HepG2 (cell line): ENCODE measurements around the gene CIROP. TPM values are rescaled to one million over a fixed set of nuclear protein-coding genes. Genes with fewer than 3 reads are reported as not detected.

Experiments
- ATAD3A ChIP-seq: sonication (generic); formaldehyde crosslinking; IDR thresholded peaks from 2 replicates; pipeline ENCODE4 v1.4.0; 2020; ENCODE audit warnings: missing genetic modification reagents
- CBFB ChIP-seq: sonication (generic); formaldehyde crosslinking; IDR thresholded peaks from 2 replicates; pipeline ENCODE4 v1.4.0; 2020; ENCODE audit warnings: missing genetic modification reagents
- DMAP1 ChIP-seq: IDR thresholded peaks from 2 replicates; pipeline ENCODE4 v1.6.1; 2016
- ELF1 ChIP-seq: sonication (generic); formaldehyde crosslinking; IDR thresholded peaks from 2 replicates; pipeline ENCODE4 v1.4.0; 2020; ENCODE audit warnings: missing genetic modification reagents
- SATB2 ChIP-seq: sonication (generic); formaldehyde crosslinking; IDR thresholded peaks from 2 replicates; pipeline ENCODE4 v1.5.0; 2020; ENCODE audit warnings: missing genetic modification reagents
- ZBTB14 ChIP-seq: sonication (generic); formaldehyde crosslinking; IDR thresholded peaks from 2 replicates; pipeline ENCODE4 v1.4.0; 2020; ENCODE audit warnings: missing genetic modification reagents
- ZFP90 ChIP-seq: sonication (generic); formaldehyde crosslinking; IDR thresholded peaks from 2 replicates; pipeline ENCODE4 v1.8.0; 2022; ENCODE audit warnings: missing genetic modification reagents, mild to moderate bottlenecking, inconsistent platforms, borderline replicate concordance
- ZNF232 ChIP-seq: sonication (generic); formaldehyde crosslinking; IDR thresholded peaks from 2 replicates; pipeline ENCODE4 v1.4.0; 2020; ENCODE audit warnings: missing genetic modification reagents, borderline replicate concordance
- ZNF496 ChIP-seq: sonication (generic); formaldehyde crosslinking; IDR thresholded peaks from 2 replicates; pipeline ENCODE4 v1.8.1; 2023; ENCODE audit warnings: mild to moderate bottlenecking, moderate library complexity, missing genetic modification reagents; ENCODE audit not compliant: insufficient replicate concordance
- ZNF577 ChIP-seq: sonication (generic); formaldehyde crosslinking; IDR thresholded peaks from 2 replicates; pipeline ENCODE4 v1.4.0; 2020; ENCODE audit warnings: mild to moderate bottlenecking, low read depth, missing genetic modification reagents, borderline replicate concordance
- ZNF780A ChIP-seq: sonication (generic); formaldehyde crosslinking; IDR thresholded peaks from 2 replicates; pipeline ENCODE4 v1.8.0; 2022; ENCODE audit warnings: mild to moderate bottlenecking, missing genetic modification reagents, moderate library complexity
- ZSCAN9 ChIP-seq: IDR thresholded peaks from 2 replicates; pipeline ENCODE4 v1.6.1; 2016; ENCODE audit warnings: borderline replicate concordance
- polyA plus RNA-seq, 8 experiments: library from polyadenylated mRNA; depleted of rRNA in 3 of 8; stranded (reverse) in 7 of 8; unstranded in 1 of 8; fragments of >200 nt; fragmentation: Illumina TruSeq in 4 of 8; extraction: Trizol in 4 of 8; gene quantifications; 2 replicates each; pipeline versions ENCODE4 v1.2.1 to v1.2.3, GENCODE V29; 2011 to 2016; ENCODE audit warnings: low read depth in 4 of 8, missing spikeins in 1 of 8, mixed read lengths in 1 of 8; ENCODE audit not compliant: insufficient read depth in 1 of 8
- total RNA-seq, 5 experiments: library from RNA; depleted of rRNA; stranded (reverse); fragments of >200 nt; fragmentation: Illumina TruSeq; extraction: Trizol; gene quantifications; 2 replicates each; pipeline ENCODE4 v1.2.3, GENCODE V29; 2016; ENCODE audit warnings: low read depth in 1 of 5
- TF ChIP-seq, protein P1 (sequence below): sonication (generic); formaldehyde crosslinking; IDR thresholded peaks from 2 replicates; pipeline ENCODE4 v1.4.0; 2020; ENCODE audit warnings: missing genetic modification reagents
- TF ChIP-seq, protein P2 (sequence below): sonication (generic); formaldehyde crosslinking; IDR thresholded peaks from 2 replicates; pipeline ENCODE4 v1.9.0; 2021; ENCODE audit warnings: missing genetic modification reagents, borderline replicate concordance
- TF ChIP-seq, protein P3 (sequence below): sonication (generic); formaldehyde crosslinking; IDR thresholded peaks from 2 replicates; pipeline ENCODE4 v1.5.0; 2020; ENCODE audit warnings: mild to moderate bottlenecking, missing genetic modification reagents
- TF ChIP-seq, protein P4 (sequence below): sonication (generic); formaldehyde crosslinking; IDR thresholded peaks from 2 replicates; pipeline ENCODE4 v1.4.0; 2020; ENCODE audit warnings: missing genetic modification reagents
- TF ChIP-seq, protein P5 (sequence below): sonication (generic); formaldehyde crosslinking; IDR thresholded peaks from 2 replicates; pipeline ENCODE4 v1.4.0; 2020; ENCODE audit warnings: missing genetic modification reagents

The CIROP gene
- total and polyA plus RNA-seq, 2 of the 13 experiments (the other 11 are each of a cell fraction or from before 2014, with no cell fraction given), result 0.07 TPM; not detected in 1

DNA sequence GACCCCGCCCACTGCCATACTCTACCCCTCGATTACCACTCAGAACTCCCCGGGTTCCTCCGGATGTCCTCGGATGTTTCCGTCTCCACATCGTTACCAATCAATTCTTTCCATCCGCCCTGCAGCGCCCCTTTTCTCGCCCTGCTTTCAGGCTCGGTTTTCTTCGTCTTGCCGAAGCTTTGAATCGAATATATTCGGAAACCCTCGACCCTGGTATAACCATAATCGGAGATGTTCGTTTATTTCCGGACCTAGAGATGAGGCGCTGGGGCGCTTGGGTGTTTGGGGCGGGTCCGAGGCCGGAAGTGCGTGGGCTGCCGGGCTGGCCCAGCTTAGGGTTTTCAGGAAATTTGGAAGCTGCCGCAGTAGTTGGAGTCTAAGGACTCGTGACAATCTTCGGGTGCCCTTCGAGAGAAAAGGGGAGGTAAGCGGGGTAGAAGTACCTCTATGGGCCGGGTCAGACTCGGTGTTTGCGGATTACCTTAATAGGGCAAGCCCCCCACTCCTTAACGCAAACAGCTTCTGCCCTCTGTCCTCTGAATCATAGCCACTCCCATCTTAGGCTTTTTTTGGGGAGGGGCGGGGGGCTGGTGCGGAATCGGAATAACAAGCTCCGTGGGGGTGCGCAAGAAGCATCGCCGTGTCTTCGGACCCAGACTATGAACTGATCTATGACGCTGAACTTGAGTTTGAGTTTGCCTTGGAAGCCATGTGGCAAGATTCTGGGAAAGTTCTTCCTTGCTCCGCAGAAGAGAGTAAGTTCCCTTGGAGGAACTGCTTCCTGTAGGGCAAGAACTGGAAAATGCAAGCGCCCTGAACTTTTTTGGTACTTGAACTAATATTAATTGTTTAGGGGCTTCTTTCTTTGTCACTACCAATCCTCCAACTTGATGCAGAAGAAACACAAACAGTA, 9.3 kb downstream of the CIROP start, which contains the start of gene C14orf119 (continued):
- TF ChIP-seq, protein P1, sequence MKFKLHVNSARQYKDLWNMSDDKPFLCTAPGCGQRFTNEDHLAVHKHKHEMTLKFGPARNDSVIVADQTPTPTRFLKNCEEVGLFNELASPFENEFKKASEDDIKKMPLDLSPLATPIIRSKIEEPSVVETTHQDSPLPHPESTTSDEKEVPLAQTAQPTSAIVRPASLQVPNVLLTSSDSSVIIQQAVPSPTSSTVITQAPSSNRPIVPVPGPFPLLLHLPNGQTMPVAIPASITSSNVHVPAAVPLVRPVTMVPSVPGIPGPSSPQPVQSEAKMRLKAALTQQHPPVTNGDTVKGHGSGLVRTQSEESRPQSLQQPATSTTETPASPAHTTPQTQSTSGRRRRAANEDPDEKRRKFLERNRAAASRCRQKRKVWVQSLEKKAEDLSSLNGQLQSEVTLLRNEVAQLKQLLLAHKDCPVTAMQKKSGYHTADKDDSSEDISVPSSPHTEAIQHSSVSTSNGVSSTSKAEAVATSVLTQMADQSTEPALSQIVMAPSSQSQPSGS, result no peak; the same call in 1 of the 2 replicates
- TF ChIP-seq CBFB (no peak), ZNF780A (CRISPR knock-in tag) (no peak), ZBTB14 (no peak), ELF1 (peak; percentile 97), ZNF577 (CRISPR knock-in tag) (no peak), ATAD3A (CRISPR knock-in tag) (peak; percentile 80; the same call in 1 of the 2 replicates), ZNF496 (CRISPR knock-in tag) (no peak), SATB2 (CRISPR knock-in tag) (no peak), ZFP90 (no peak; the same call in none of the 2 replicates), DMAP1 (CRISPR knock-in tag) (no peak; the same call in none of the 2 replicates), ZSCAN9 (CRISPR knock-in tag) (no peak; the same call in 1 of the 2 replicates), ZNF232 (CRISPR knock-in tag) (peak; percentile 82)
- TF ChIP-seq, protein P2, sequence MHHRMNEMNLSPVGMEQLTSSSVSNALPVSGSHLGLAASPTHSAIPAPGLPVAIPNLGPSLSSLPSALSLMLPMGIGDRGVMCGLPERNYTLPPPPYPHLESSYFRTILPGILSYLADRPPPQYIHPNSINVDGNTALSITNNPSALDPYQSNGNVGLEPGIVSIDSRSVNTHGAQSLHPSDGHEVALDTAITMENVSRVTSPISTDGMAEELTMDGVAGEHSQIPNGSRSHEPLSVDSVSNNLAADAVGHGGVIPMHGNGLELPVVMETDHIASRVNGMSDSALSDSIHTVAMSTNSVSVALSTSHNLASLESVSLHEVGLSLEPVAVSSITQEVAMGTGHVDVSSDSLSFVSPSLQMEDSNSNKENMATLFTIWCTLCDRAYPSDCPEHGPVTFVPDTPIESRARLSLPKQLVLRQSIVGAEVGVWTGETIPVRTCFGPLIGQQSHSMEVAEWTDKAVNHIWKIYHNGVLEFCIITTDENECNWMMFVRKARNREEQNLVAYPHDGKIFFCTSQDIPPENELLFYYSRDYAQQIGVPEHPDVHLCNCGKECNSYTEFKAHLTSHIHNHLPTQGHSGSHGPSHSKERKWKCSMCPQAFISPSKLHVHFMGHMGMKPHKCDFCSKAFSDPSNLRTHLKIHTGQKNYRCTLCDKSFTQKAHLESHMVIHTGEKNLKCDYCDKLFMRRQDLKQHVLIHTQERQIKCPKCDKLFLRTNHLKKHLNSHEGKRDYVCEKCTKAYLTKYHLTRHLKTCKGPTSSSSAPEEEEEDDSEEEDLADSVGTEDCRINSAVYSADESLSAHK (CRISPR knock-in tag), result peak; percentile 39; the same call in 1 of the 2 replicates
- TF ChIP-seq, protein P3, sequence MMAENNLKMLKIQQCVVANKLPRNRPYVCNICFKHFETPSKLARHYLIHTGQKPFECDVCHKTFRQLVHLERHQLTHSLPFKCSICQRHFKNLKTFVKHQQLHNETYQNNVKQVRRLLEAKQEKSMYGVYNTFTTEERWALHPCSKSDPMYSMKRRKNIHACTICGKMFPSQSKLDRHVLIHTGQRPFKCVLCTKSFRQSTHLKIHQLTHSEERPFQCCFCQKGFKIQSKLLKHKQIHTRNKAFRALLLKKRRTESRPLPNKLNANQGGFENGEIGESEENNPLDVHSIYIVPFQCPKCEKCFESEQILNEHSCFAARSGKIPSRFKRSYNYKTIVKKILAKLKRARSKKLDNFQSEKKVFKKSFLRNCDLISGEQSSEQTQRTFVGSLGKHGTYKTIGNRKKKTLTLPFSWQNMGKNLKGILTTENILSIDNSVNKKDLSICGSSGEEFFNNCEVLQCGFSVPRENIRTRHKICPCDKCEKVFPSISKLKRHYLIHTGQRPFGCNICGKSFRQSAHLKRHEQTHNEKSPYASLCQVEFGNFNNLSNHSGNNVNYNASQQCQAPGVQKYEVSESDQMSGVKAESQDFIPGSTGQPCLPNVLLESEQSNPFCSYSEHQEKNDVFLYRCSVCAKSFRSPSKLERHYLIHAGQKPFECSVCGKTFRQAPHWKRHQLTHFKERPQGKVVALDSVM (CRISPR knock-in tag), result no peak
- TF ChIP-seq, protein P4, sequence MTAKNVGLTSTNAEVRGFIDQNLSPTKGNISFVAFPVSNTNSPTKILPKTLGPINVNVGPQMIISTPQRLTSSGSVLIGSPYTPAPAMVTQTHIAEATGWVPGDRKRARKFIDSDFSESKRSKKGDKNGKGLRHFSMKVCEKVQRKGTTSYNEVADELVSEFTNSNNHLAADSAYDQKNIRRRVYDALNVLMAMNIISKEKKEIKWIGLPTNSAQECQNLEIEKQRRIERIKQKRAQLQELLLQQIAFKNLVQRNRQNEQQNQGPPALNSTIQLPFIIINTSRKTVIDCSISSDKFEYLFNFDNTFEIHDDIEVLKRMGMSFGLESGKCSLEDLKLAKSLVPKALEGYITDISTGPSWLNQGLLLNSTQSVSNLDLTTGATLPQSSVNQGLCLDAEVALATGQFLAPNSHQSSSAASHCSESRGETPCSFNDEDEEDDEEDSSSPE (CRISPR knock-in tag), result no peak
- TF ChIP-seq, protein P5, sequence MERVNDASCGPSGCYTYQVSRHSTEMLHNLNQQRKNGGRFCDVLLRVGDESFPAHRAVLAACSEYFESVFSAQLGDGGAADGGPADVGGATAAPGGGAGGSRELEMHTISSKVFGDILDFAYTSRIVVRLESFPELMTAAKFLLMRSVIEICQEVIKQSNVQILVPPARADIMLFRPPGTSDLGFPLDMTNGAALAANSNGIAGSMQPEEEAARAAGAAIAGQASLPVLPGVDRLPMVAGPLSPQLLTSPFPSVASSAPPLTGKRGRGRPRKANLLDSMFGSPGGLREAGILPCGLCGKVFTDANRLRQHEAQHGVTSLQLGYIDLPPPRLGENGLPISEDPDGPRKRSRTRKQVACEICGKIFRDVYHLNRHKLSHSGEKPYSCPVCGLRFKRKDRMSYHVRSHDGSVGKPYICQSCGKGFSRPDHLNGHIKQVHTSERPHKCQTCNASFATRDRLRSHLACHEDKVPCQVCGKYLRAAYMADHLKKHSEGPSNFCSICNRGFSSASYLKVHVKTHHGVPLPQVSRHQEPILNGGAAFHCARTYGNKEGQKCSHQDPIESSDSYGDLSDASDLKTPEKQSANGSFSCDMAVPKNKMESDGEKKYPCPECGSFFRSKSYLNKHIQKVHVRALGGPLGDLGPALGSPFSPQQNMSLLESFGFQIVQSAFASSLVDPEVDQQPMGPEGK (CRISPR knock-in tag), result peak; percentile 99
